ENCODE data around the gene PTPRG. TPM values are rescaled to one million over a fixed set of nuclear protein-coding genes. Genes with fewer than 3 reads are reported as not detected.

The PTPRG gene
- polyA plus RNA-seq, 1 donor (not counting 4 experiments of a cell fraction or from before 2014, with no cell fraction given) = 12.1 TPM

DNA sequence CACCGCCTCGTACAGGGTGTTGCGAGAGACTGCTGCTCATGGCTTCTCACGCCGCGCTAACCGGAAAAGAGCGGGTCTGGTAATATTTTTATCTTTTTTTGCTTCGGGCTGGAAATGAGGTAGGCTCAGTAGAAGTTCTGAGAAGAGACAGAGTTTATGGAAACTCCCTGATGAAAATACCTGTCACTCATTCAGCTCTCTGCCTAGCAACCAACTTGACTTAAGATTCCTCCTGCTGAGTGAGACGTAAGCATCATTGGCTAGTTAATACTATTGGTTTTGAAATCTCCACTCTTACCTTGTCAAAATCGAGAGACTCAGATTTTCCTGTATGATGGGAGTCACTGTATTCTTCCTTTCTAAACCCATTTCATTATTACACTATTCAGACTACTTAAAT lies 181.7 kb downstream of the PTPRG start:
- dilution Hi-C loops (cut with MboI; ENCODE audit: extremely low pct_ligation_motif_present, low sequenced_read_pairs) = no loop called here
- Histone ChIP-seq H3K36me3 (ENCODE audit: control insufficient read depth in 2 of 2, extremely low read depth in 1 of 2, insufficient read depth in 2 of 2, low read length in 2 of 2) (no peaks in the 10 kb centered on the region), H2AFZ (ENCODE audit: control insufficient read depth, low read length) (no peak overlapping the region), H3K27ac (ENCODE audit: control insufficient read depth, insufficient read depth, low read length) (no peak overlapping the region), H3K4me1 (ENCODE audit: control insufficient read depth, extremely low read depth, insufficient read depth, low read length) (no peaks in the 10 kb centered on the region), H4K20me1 (ENCODE audit: control insufficient read depth, extremely low read depth, insufficient read depth, low read length) (no peaks in the 10 kb centered on the region), H3K9ac (ENCODE audit: control insufficient read depth, extremely low read depth, insufficient read depth, low read length) (no peak overlapping the region), H3K79me2 (ENCODE audit: control insufficient read depth, insufficient read depth, low read length) (peaks cover 4% of the 10 kb centered on the region), H3K27me3 (ENCODE audit: control insufficient read depth, extremely low read depth, insufficient read depth, low read length) (no peaks in the 10 kb centered on the region), H3K9me3 (ENCODE audit: control insufficient read depth, low read depth, low read length) (no peaks in the 10 kb centered on the region), H3K9me1 (ENCODE audit: control insufficient read depth, extremely low read depth, insufficient read depth, low read length) (no peaks in the 10 kb centered on the region), H3K4me3 (ENCODE audit: control insufficient read depth in 2 of 3, extremely low read depth in 1 of 3, insufficient read depth in 2 of 3, low read depth in 1 of 3, low read length in 3 of 3) (no peak overlapping the region), H3K4me2 (ENCODE audit: control insufficient read depth, extremely low read depth, insufficient read depth, low read depth, low read length) (no peak overlapping the region)
- DNase-seq (ENCODE audit: low read depth, low spot score) (no peak), FAIRE-seq (no peak)
- TF ChIP-seq, protein P1, sequence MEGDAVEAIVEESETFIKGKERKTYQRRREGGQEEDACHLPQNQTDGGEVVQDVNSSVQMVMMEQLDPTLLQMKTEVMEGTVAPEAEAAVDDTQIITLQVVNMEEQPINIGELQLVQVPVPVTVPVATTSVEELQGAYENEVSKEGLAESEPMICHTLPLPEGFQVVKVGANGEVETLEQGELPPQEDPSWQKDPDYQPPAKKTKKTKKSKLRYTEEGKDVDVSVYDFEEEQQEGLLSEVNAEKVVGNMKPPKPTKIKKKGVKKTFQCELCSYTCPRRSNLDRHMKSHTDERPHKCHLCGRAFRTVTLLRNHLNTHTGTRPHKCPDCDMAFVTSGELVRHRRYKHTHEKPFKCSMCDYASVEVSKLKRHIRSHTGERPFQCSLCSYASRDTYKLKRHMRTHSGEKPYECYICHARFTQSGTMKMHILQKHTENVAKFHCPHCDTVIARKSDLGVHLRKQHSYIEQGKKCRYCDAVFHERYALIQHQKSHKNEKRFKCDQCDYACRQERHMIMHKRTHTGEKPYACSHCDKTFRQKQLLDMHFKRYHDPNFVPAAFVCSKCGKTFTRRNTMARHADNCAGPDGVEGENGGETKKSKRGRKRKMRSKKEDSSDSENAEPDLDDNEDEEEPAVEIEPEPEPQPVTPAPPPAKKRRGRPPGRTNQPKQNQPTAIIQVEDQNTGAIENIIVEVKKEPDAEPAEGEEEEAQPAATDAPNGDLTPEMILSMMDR (optimal IDR thresholded peaks at IDR 0.05 in 1 of 3, IDR thresholded peaks at IDR 0.05 in 1 of 3, conservative IDR thresholded peaks at IDR 0.05 in 1 of 3; ENCODE audit: extremely low read depth in 1 of 3, insufficient read depth in 2 of 3, low read length in 3 of 3) = no peak
- no peak for TF ChIP-seq EZH2 (IDR thresholded peaks at IDR 0.05; ENCODE audit: low read length)

DNA sequence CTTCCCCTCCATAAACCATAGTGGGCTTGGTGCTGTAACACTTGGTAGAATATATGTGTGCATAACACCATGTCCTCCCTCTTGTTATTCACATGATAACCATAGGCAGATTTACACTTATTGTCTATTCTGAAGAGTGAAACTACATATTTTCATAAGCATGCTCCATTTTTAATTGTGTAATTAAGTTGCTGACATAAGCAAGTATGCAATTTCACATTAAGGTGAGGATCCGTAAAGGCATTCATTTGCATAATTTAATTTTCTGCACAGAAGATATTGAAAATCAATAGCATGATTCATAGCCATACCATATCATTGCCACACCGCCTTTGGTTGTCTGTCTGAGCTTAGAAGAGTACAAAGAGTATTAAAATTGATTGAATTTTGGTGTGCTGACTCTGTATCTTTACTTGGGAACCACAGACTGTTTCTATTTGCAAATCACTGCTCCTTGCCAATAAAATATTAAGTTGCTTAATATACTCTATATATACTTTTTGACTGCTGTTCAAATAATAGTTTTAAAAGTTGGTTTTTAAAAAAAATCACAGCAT lies 182.4 kb downstream of the PTPRG start:
- dilution Hi-C loops (cut with MboI; ENCODE audit: extremely low pct_ligation_motif_present, low sequenced_read_pairs) = no loop called here
- Histone ChIP-seq H2AFZ (ENCODE audit: control insufficient read depth, low read length) (no peak overlapping the region), H3K4me3 (ENCODE audit: control insufficient read depth in 2 of 3, extremely low read depth in 1 of 3, insufficient read depth in 2 of 3, low read depth in 1 of 3, low read length in 3 of 3) (no peak overlapping the region), H3K9me1 (ENCODE audit: control insufficient read depth, extremely low read depth, insufficient read depth, low read length) (no peaks in the 10 kb centered on the region), H3K9me3 (ENCODE audit: control insufficient read depth, low read depth, low read length) (no peaks in the 10 kb centered on the region), H3K27ac (ENCODE audit: control insufficient read depth, insufficient read depth, low read length) (no peak overlapping the region), H3K9ac (ENCODE audit: control insufficient read depth, extremely low read depth, insufficient read depth, low read length) (no peak overlapping the region), H3K27me3 (ENCODE audit: control insufficient read depth, extremely low read depth, insufficient read depth, low read length) (no peaks in the 10 kb centered on the region), H3K36me3 (ENCODE audit: control insufficient read depth in 2 of 2, extremely low read depth in 1 of 2, insufficient read depth in 2 of 2, low read length in 2 of 2) (no peaks in the 10 kb centered on the region), H3K4me1 (ENCODE audit: control insufficient read depth, extremely low read depth, insufficient read depth, low read length) (no peaks in the 10 kb centered on the region), H3K4me2 (ENCODE audit: control insufficient read depth, extremely low read depth, insufficient read depth, low read depth, low read length) (no peak overlapping the region), H4K20me1 (ENCODE audit: control insufficient read depth, extremely low read depth, insufficient read depth, low read length) (no peaks in the 10 kb centered on the region), H3K79me2 (ENCODE audit: control insufficient read depth, insufficient read depth, low read length) (peaks cover 4% of the 10 kb centered on the region)
- TF ChIP-seq, protein P1 (optimal IDR thresholded peaks at IDR 0.05 in 1 of 3, IDR thresholded peaks at IDR 0.05 in 1 of 3, conservative IDR thresholded peaks at IDR 0.05 in 1 of 3; ENCODE audit: extremely low read depth in 1 of 3, insufficient read depth in 2 of 3, low read length in 3 of 3) = no peak
- TF ChIP-seq EZH2 (IDR thresholded peaks at IDR 0.05; ENCODE audit: low read length) = no peak
- FAIRE-seq (no peak), DNase-seq (ENCODE audit: low read depth, low spot score) (no peak)

Measured in keratinocyte (primary cell).